Transverse colon (tissue), 4 donors: ENCODE data around the gene ZDHHC19. TPM values are rescaled to one million over a fixed set of nuclear protein-coding genes. Genes with fewer than 3 reads are reported as not detected.
A peak's percentile ranks its signal among the peaks of the same experiment; 100 is the strongest.

Experiments
- DNase-seq: peaks from one replicate; pipeline ENCODE4 v3.0.0-alpha.2; 2019
- H3K27ac ChIP-seq, 4 donors: fragments of 200-600 bp; sonication (generic); 2 replicates each; pipeline ENCODE4 v1.5.1; 2016 to 2018; ENCODE audit warnings: inconsistent platforms in 4 of 4
- H3K27me3 ChIP-seq: fragments of 200-600 bp; sonication (generic); 2 replicates; pipeline ENCODE4 v1.5.1; 2017; ENCODE audit warnings: inconsistent platforms
- H3K36me3 ChIP-seq, 4 donors: fragments of 200-600 bp; sonication (generic); 2 replicates each; pipeline ENCODE4 v1.5.1; 2017 to 2019; ENCODE audit warnings: inconsistent platforms in 4 of 4
- H3K4me1 ChIP-seq, 4 donors: fragments of 200-600 bp; sonication (generic); 2 replicates each; pipeline ENCODE4 v1.5.1; 2017 to 2020; ENCODE audit warnings: inconsistent platforms in 4 of 4
- H3K4me3 ChIP-seq, 4 donors: fragments of 200-600 bp; sonication (generic); 1 replicate in 1 of 4; 2 replicates in 3 of 4; pipeline versions ENCODE4 v1.5.1 to v1.6.1; 2017 to 2019; ENCODE audit warnings: inconsistent platforms in 4 of 4
- H3K9me3 ChIP-seq, 2 donors: fragments of 200-600 bp; sonication (generic); 2 replicates each; pipeline ENCODE4 v1.5.1; 2017 to 2019; ENCODE audit warnings: inconsistent platforms in 2 of 2
- EP300 ChIP-seq: sonication (generic); formaldehyde crosslinking; IDR thresholded peaks from one replicate; pipeline ENCODE4 v1.6.1; 2017; ENCODE audit warnings: antibody characterized with exemption, low read depth
- POLR2A ChIP-seq: fragments of 450-650 bp; IDR thresholded peaks from one replicate; pipeline ENCODE4 v1.6.1; 2016; ENCODE audit warnings: antibody characterized with exemption, mild to moderate bottlenecking, moderate library complexity
- POLR2AphosphoS5 ChIP-seq, 3 donors: sonication (generic); formaldehyde crosslinking; IDR thresholded peaks; one replicate each; pipeline ENCODE4 v1.6.1; 2016; ENCODE audit warnings: antibody characterized with exemption in 3 of 3
- WGBS, 2 donors: methylation state at CpG; one replicate each; pipeline ENCODE4 v1.1.5; 2018; ENCODE audit warnings: low coverage in 1 of 2; 5-methylcytosine and 5-hydroxymethylcytosine counted together
- in situ Hi-C, 4 donors: fragments of 200-750 bp; cut with MboI; loops; one replicate each; pipeline versions ENCODE4 v1.15.0 to v1.15.1; 2017; ENCODE audit warnings: low sequenced_read_pairs in 3 of 4, low pct_ligation_motif_present in 1 of 4, low pct_unique_long_range_greater_than_20kb in 1 of 4
- intact Hi-C: fragments of 100-400 bp; cut with DNase I; formaldehyde crosslinking; loops from one replicate; pipeline ENCODE4 v1.15.1; 2023; ENCODE audit warnings: low total_unique reads
- total RNA-seq, 4 donors: library from RNA; depleted of rRNA; stranded (reverse); fragments of >200 nt; gene quantifications; one replicate each; pipeline ENCODE4 v1.1.0, GENCODE V29; 2016
- TF ChIP-seq, protein P1 (sequence below), 5 experiments: fragments of 200-600 bp in 3 of 5; fragments of 450-650 bp in 2 of 5; sonication (generic) in 3 of 5; IDR thresholded peaks; 1 replicate in 2 of 5; 2 replicates in 3 of 5; pipeline ENCODE4 v1.5.1; 2016 to 2017; ENCODE audit warnings: antibody characterized with exemption in 5 of 5, inconsistent platforms in 3 of 5, mild to moderate bottlenecking in 2 of 5, moderate library complexity in 1 of 5

The ZDHHC19 gene
- total RNA-seq, 4 donors from 2014 or later, result not detected

- Histone ChIP-seq H3K4me3 (no peak overlapping the region), H3K36me3 (no peaks in the 10 kb centered on the region), H3K27me3 (no peaks in the 10 kb centered on the region), H3K27ac (no peak overlapping the region), H3K9me3 (no peaks in the 10 kb centered on the region), H3K4me1 (peaks cover 5 to 36% (median 25%) of the 10 kb centered on the region in 4 donors)
- intact Hi-C loops, result no loop called here
- TF ChIP-seq, protein P1, sequence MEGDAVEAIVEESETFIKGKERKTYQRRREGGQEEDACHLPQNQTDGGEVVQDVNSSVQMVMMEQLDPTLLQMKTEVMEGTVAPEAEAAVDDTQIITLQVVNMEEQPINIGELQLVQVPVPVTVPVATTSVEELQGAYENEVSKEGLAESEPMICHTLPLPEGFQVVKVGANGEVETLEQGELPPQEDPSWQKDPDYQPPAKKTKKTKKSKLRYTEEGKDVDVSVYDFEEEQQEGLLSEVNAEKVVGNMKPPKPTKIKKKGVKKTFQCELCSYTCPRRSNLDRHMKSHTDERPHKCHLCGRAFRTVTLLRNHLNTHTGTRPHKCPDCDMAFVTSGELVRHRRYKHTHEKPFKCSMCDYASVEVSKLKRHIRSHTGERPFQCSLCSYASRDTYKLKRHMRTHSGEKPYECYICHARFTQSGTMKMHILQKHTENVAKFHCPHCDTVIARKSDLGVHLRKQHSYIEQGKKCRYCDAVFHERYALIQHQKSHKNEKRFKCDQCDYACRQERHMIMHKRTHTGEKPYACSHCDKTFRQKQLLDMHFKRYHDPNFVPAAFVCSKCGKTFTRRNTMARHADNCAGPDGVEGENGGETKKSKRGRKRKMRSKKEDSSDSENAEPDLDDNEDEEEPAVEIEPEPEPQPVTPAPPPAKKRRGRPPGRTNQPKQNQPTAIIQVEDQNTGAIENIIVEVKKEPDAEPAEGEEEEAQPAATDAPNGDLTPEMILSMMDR (IDR thresholded peaks at IDR 0.05), result no peak
- no peak for TF ChIP-seq POLR2A
- TF ChIP-seq EP300, result no peak
- no peak for TF ChIP-seq POLR2AphosphoS5 (IDR thresholded peaks at IDR 0.05)
- 87 to 92% methylated on average over 8 to 17 of the region's 17 CpGs for WGBS, 2 donors
- in situ Hi-C loops, result loop anchor here in 2 of 4 donors (5.0 to 10.0 kb wide), 2 partner anchors 123 to 125 kb away; no protein-coding TSS in a partner anchor
- no peak for DNase-seq
Observed at GRCh38 chr3:196197524-196197923, 13.7 kb downstream of the ZDHHC19 start.

- no peak for DNase-seq
- WGBS, 2 donors, result 76% methylated on average over 13 of the region's 14 CpGs; no CpG with 5 or more reads in 1 of the 2 donors
- in situ Hi-C loops (loop anchor here in 2 of 4 donors (5.0 to 10.0 kb wide), 2 partner anchors 121 to 123 kb away; no protein-coding TSS in a partner anchor), intact Hi-C loops (no loop called here)
- H3K9me3 ChIP-seq, result no peaks in the 10 kb centered on the region
- H3K36me3 ChIP-seq, result no peaks in the 10 kb centered on the region
- H3K4me1 ChIP-seq, result peaks cover 10 to 48% (median 32%) of the 10 kb centered on the region in 4 donors
- no peak for TF ChIP-seq POLR2AphosphoS5 (IDR thresholded peaks at IDR 0.05)
- TF ChIP-seq, protein P1 (IDR thresholded peaks at IDR 0.05), result no peak
- TF ChIP-seq EP300, result no peak
- no peak for TF ChIP-seq POLR2A
- H3K27me3 ChIP-seq, result no peaks in the 10 kb centered on the region
- H3K4me3 ChIP-seq, result no peak overlapping the region
- H3K27ac ChIP-seq, result no peak overlapping the region
Observed at GRCh38 chr3:196195664-196196265, 15.4 kb downstream of the ZDHHC19 start.

GRCh38 chr3:196194542-196194915 lies 16.7 kb downstream of the ZDHHC19 start:
- H3K27ac ChIP-seq, result peak overlapping the region; percentile 67 to 87 (median 76)
- H3K36me3 ChIP-seq, result no peaks in the 10 kb centered on the region
- no peak overlapping the region for H3K4me3 ChIP-seq
- in situ Hi-C loops (loop anchor here in 1 of 4 donors (10.0 kb wide), 1 partner anchor 120 kb away; no protein-coding TSS in a partner anchor), intact Hi-C loops (loop anchor here (5.0 kb wide), 1 partner anchor 122 kb away; no protein-coding TSS in a partner anchor)
- TF ChIP-seq EP300 (no peak), POLR2AphosphoS5 (IDR thresholded peaks at IDR 0.05) (no peak), POLR2A (no peak)
- TF ChIP-seq, protein P1 (IDR thresholded peaks at IDR 0.05), result no peak
- DNase-seq, result no peak
- 84% methylated on average over 4 of the region's 5 CpGs; no CpG with 5 or more reads in 1 of the 2 donors for WGBS, 2 donors
- peaks cover 10 to 50% (median 32%) of the 10 kb centered on the region in 4 donors for H3K4me1 ChIP-seq
- H3K9me3 ChIP-seq, result no peaks in the 10 kb centered on the region
- no peaks in the 10 kb centered on the region for H3K27me3 ChIP-seq

GRCh38 chr3:196193736-196194541 lies 17.3 kb downstream of the ZDHHC19 start:
- Histone ChIP-seq H3K4me3 (no peak overlapping the region), H3K27ac (peak overlapping the region; percentile 67 to 87 (median 76)), H3K27me3 (no peaks in the 10 kb centered on the region), H3K4me1 (peaks cover 10 to 56% (median 32%) of the 10 kb centered on the region in 4 donors), H3K9me3 (no peaks in the 10 kb centered on the region), H3K36me3 (no peaks in the 10 kb centered on the region)
- WGBS, 2 donors, result 39 to 50% methylated on average over 2 to 13 of the region's 13 CpGs
- in situ Hi-C loops (loop anchor here in 1 of 4 donors (10.0 kb wide), 1 partner anchor 119 kb away; no protein-coding TSS in a partner anchor), intact Hi-C loops (loop anchor here (5.0 kb wide), 1 partner anchor 122 kb away; no protein-coding TSS in a partner anchor)
- TF ChIP-seq EP300 (no peak), POLR2A (peak; percentile 25), POLR2AphosphoS5 (IDR thresholded peaks at IDR 0.05) (peak in 1 of 3 donors; percentile 20)
- TF ChIP-seq, protein P1 (IDR thresholded peaks at IDR 0.05), result peak in 2 of 5 experiments; percentile 35 to 39
- DNase-seq, result peak; percentile 79
